ENCODE results near the gene AHNAK. TPM values are rescaled to one million over a fixed set of nuclear protein-coding genes. Genes with fewer than 3 reads are reported as not detected.

AHNAK gene
- total and polyA plus RNA-seq, 2 donors (not counting 3 experiments of a cell fraction or from before 2014, with no cell fraction given): 35.2 to 436 TPM

- ChIA-PET CTCF (interaction anchor here (1.6 to 15.7 kb wide), 4 partner anchors 15 to 164 kb away, joined by 3 to 376 read pairs (median 130); partner anchors contain the start of gene AHNAK), POLR2A (interaction anchor here (3.8 kb wide), 1 partner anchor 15 kb away, joined by 13 read pairs; the partner anchor contains the start of gene EEF1G)
- H3K9ac ChIP-seq (replicated peaks; ENCODE audit: extremely low read depth, insufficient read depth, low read length): no peak overlapping the region
- peaks cover 16 to 18% of the 10 kb centered on the region in 2 experiments for H3K36me3 ChIP-seq (ENCODE audit: control insufficient read depth in 2 of 2, extremely low read depth in 1 of 2, insufficient read depth in 2 of 2, low read length in 2 of 2)
- no peaks in the 10 kb centered on the region for H3K9me3 ChIP-seq (replicated peaks; ENCODE audit: control insufficient read depth, insufficient read depth, low read length)
- H3K27me3 ChIP-seq (ENCODE audit: control insufficient read depth in 2 of 2, insufficient read depth in 2 of 2, low read length in 2 of 2): no peaks in the 10 kb centered on the region
- FAIRE-seq: no peak
- dilution Hi-C loops (cut with MboI; ENCODE audit: extremely low pct_ligation_motif_present, low sequenced_read_pairs) (no loop called here), intact Hi-C loops (cut with micrococcal nuclease) (no loop called here)
- peaks cover 22% of the 10 kb centered on the region for H3K79me2 ChIP-seq (ENCODE audit: control insufficient read depth, insufficient read depth, low read length)
- H3K4me3 ChIP-seq (replicated peaks in 1 of 3; ENCODE audit: insufficient read depth in 1 of 3, low read depth in 1 of 3, low read length in 3 of 3): no peak overlapping the region
- no peak overlapping the region for H2AFZ ChIP-seq (ENCODE audit: low read depth, low read length)
- H3K9me1 ChIP-seq (replicated peaks; ENCODE audit: control insufficient read depth, extremely low read depth, insufficient read depth, low read length): no peaks in the 10 kb centered on the region
- no peak for DNase-seq (ENCODE audit: low read depth, low spot score)
- H3K27ac ChIP-seq (ENCODE audit: insufficient read depth, low read depth, low read length): no peak overlapping the region
- no peak overlapping the region for H3K4me2 ChIP-seq (ENCODE audit: insufficient read depth, low read length)
- no peak for TF ChIP-seq MYC (IDR thresholded peaks at IDR 0.05; ENCODE audit: low read depth, low read length)
- no peak for TF ChIP-seq GATA2 (IDR thresholded peaks at IDR 0.05; ENCODE audit: insufficient read depth, insufficient read length, low read depth, low read length)
- TF ChIP-seq JUN (IDR thresholded peaks at IDR 0.05; ENCODE audit: borderline replicate concordance, insufficient read depth, insufficient read length, low read depth): no peak
- no peak for TF ChIP-seq CTCF (IDR thresholded peaks at IDR 0.05; ENCODE audit: extremely low read depth in 1 of 2, insufficient read depth in 1 of 2, low read depth in 1 of 2, low read length in 2 of 2)
- no peak for TF ChIP-seq FOS (IDR thresholded peaks at IDR 0.05; ENCODE audit: borderline replicate concordance, insufficient read depth, low read length)
- TF ChIP-seq EZH2 (IDR thresholded peaks at IDR 0.05; ENCODE audit: borderline replicate concordance, low read depth, low read length, severe bottlenecking): no peak
- TF ChIP-seq POLR2AphosphoS5 (IDR thresholded peaks at IDR 0.05; ENCODE audit: insufficient read depth, low read depth, low read length): no peak
- no peak for TF ChIP-seq POLR2A (IDR thresholded peaks at IDR 0.05; ENCODE audit: low read depth, low read length)
- no peak for TF ChIP-seq MAX (IDR thresholded peaks at IDR 0.05; ENCODE audit: insufficient read depth, insufficient read length)
- no TSS peak for BruUV-seq (replicated peaks)
- peaks cover 2% of the 10 kb centered on the region for H4K20me1 ChIP-seq (replicated peaks; ENCODE audit: control insufficient read depth, extremely low read depth, insufficient read depth, low read length)
- peaks cover 52% of the 10 kb centered on the region for H3K4me1 ChIP-seq (ENCODE audit: control insufficient read depth, extremely low read depth, insufficient read depth, low read length)
Measured at GRCh38 chr11:62558669-62559068, 12.1 kb upstream of the AHNAK start.
